ENCODE measurements around the gene PLEKHA1.

Gene PLEKHA1

DNA sequence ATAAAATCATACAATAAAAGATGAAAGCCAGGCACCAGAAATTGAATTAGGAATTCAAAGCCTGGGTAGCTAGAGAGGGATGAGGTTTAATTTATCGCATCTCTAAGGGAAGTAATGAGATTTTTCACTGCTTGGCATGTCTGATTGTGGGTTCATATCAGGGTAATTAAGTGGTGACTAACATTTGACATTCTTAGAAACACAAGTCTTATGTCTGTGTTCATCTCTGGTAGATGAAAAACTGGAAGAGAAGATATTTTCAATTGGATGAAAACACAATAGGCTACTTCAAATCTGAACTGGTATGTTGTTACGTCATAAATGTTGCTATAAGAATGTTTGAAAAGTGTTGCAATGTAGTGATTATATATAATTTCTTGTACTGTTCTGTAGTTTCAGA is 43.2 kb downstream of the PLEKHA1 start:
- no peak overlapping the region for H3K4me3 ChIP-seq (replicated peaks; ENCODE audit: low read depth, low read length)
- TF ChIP-seq, protein P1, sequence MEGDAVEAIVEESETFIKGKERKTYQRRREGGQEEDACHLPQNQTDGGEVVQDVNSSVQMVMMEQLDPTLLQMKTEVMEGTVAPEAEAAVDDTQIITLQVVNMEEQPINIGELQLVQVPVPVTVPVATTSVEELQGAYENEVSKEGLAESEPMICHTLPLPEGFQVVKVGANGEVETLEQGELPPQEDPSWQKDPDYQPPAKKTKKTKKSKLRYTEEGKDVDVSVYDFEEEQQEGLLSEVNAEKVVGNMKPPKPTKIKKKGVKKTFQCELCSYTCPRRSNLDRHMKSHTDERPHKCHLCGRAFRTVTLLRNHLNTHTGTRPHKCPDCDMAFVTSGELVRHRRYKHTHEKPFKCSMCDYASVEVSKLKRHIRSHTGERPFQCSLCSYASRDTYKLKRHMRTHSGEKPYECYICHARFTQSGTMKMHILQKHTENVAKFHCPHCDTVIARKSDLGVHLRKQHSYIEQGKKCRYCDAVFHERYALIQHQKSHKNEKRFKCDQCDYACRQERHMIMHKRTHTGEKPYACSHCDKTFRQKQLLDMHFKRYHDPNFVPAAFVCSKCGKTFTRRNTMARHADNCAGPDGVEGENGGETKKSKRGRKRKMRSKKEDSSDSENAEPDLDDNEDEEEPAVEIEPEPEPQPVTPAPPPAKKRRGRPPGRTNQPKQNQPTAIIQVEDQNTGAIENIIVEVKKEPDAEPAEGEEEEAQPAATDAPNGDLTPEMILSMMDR (IDR thresholded peaks at IDR 0.05; ENCODE audit: low read depth, low read length, missing control alignments) = no peak
- no peak for DNase-seq (ENCODE audit: extremely low read depth, low read depth)

DNA sequence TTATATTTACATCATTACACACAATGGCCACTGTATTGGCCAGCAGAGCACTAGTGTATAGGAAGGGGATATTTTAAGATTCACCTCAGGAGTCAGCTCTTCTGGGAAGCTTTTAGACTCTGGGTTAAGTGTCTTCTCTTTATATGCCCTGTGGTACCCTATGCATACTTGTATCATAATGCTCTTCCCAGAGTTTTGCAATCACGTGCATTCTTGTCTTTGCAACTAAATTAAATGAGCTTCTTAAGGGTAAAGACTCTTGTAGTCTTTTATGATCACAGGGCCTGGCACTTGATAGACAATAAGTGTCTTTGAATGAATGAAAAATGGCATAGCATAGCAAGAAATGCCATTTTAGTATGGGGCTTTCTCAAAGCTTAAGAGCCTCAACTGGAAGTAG is 44.5 kb downstream of the PLEKHA1 start:
- DNase-seq (ENCODE audit: extremely low read depth, low read depth) = no peak
- TF ChIP-seq, protein P1 (IDR thresholded peaks at IDR 0.05; ENCODE audit: low read depth, low read length, missing control alignments) = no peak
- H3K4me3 ChIP-seq (replicated peaks; ENCODE audit: low read depth, low read length) = no peak overlapping the region

DNA sequence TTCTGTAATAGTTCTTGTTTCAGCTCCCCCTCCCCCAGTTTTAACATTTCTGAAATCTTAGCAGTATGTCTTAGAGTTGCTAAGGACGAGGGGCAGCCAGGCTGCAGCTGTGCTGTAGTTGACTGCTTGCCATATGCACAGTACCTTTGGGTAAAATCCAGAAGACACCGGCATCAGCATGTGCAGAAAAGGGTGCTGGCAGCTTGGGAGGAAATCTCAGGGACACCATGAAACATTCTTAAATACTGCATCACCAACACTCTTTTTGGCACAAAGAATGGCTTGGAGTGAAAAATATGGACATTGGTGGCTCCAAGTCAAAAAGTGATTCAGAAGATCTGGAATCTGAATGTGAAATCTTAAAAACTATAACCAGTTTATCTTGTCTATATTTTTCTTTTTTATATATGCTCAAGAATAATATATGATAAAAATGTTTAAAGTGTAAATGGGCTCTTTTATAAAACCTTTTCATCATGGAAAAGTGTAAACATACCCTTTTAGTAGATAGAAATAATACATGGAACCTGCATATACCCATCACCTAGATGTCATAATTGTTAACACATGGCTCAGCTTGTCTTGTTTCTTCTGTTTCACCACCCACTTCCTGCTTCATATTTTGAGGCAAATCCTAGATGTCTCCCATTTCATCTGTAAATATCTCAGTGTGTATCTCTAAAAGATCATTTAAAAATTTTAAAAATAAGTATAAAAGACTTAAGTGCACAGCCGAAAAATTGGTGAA is 45.5 kb downstream of the PLEKHA1 start:
- DNase-seq (ENCODE audit: extremely low read depth, low read depth) = peak; percentile 72
- H3K4me3 ChIP-seq (replicated peaks; ENCODE audit: low read depth, low read length) = no peak overlapping the region
- TF ChIP-seq, protein P1 (IDR thresholded peaks at IDR 0.05; ENCODE audit: low read depth, low read length, missing control alignments) = no peak

DNA sequence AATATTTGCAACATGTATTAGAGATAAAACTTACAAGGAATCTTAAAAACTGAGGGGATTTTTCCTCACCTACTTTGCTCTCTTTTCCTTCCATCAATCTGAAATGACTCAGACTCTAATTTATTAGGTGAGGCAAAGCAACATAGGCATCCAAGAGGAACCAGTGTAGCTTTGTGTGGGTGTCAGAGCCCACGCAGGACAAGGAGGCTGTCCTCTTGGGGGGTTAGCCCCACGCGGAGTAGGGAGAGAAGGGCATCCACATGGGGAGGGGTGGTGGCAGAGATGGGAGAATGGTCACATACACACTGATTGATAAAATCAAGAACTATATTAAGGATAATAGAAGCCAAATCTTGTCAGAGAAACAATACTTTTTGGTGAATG is 46.1 kb downstream of the PLEKHA1 start:
- TF ChIP-seq, protein P1 (IDR thresholded peaks at IDR 0.05; ENCODE audit: low read depth, low read length, missing control alignments) = no peak
- no peak for DNase-seq (ENCODE audit: extremely low read depth, low read depth)
- H3K4me3 ChIP-seq (replicated peaks; ENCODE audit: low read depth, low read length) = no peak overlapping the region

DNA sequence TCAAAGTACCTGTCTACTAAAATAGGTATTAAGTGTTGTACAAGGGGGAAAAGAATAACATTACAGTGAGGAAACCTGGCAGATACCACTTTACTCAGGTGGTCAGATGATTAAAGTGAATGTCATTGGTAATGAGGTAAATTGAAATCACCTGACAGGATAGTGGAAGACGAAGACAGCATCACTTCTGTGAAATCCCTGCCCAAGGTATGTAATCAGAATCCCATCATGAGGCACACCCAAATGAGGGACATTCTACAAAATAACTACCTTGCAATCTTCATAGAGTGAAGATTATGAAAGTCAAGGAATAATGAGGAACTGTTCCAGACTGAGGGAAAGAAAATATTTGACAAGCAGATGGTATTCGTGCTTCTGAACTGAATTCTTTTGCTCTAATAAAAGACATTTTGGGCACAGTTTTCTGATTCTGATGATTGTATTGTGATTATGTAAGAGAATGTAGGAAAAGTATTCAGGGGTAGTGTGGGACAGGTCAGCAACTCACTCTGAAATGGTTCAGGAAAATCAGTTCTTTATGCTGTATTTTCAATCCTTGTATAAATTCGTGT is 46.6 kb downstream of the PLEKHA1 start:
- TF ChIP-seq, protein P1 (IDR thresholded peaks at IDR 0.05; ENCODE audit: low read depth, low read length, missing control alignments) = no peak
- no peak for DNase-seq (ENCODE audit: extremely low read depth, low read depth)

DNA sequence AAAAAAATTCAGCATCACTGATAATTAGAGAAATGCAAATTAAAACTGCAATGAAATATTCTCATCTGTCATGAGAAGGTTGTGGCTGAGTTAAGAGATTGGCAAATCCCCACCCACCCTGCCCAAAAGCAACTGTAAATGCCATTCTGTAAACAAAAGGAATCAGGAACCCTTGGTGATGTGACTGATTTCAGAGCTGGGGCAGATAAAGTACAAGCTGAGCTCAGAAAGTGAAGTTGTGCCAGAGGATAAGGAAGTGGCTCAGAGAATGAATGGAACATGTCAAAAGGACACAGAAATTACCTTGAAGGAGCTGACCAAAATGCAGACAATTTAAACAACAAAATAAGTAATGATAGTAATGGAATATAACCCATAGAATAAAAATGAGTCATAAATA is 47.2 kb downstream of the PLEKHA1 start:
- H3K4me3 ChIP-seq (replicated peaks; ENCODE audit: low read depth, low read length) = no peak overlapping the region
- no peak for DNase-seq (ENCODE audit: extremely low read depth, low read depth)
- TF ChIP-seq, protein P1 (IDR thresholded peaks at IDR 0.05; ENCODE audit: low read depth, low read length, missing control alignments) = no peak

More for the DNA sequence above, 46.6 kb downstream of the PLEKHA1 start:
- no peak overlapping the region for H3K4me3 ChIP-seq (replicated peaks; ENCODE audit: low read depth, low read length)
